Iris pigment epithelial cell (primary cell): Measurements from ENCODE around the gene PDRG1.
"Not testable (repeated sequence)": the region's sequence is repeated elsewhere in the genome, so short reads cannot be mapped to it uniquely, and the experiment has no call there.

Experiments
- DNase-seq: peaks from one replicate; pipeline ENCODE4 v3.0.0-alpha.2; 2011; ENCODE audit warnings: low read depth

Gene PDRG1

GRCh38 chr20:31926493-31926892 is 25.4 kb downstream of the PDRG1 start:
- DNase-seq: no peak

GRCh38 chr20:31925631-31926030 is 26.2 kb downstream of the PDRG1 start:
- no peak for DNase-seq

- no peak for DNase-seq
These were observed 27.3 kb downstream of the PDRG1 start for GRCh38 chr20:31924561-31924960.

- DNase-seq: no peak
These were observed 28.2 kb downstream of the PDRG1 start for GRCh38 chr20:31923388-31924331.

- DNase-seq: no peak
These were observed 29.3 kb downstream of the PDRG1 start for GRCh38 chr20:31922588-31922987.

GRCh38 chr20:31922181-31922580 is 29.7 kb downstream of the PDRG1 start:
- no peak for DNase-seq

GRCh38 chr20:31921480-31921879 is 30.4 kb downstream of the PDRG1 start:
- not testable (repeated sequence) for DNase-seq

GRCh38 chr20:31920275-31920855 is 31.5 kb downstream of the PDRG1 start:
- no peak for DNase-seq

GRCh38 chr20:31919410-31920155 is 32.3 kb downstream of the PDRG1 start:
- no peak for DNase-seq

GRCh38 chr20:31918466-31919105 is 33.3 kb downstream of the PDRG1 start:
- DNase-seq: peak; percentile 40

GRCh38 chr20:31917962-31918412 is 33.9 kb downstream of the PDRG1 start:
- DNase-seq: not testable (repeated sequence)

- no peak for DNase-seq
These were observed 35.1 kb downstream of the PDRG1 start for GRCh38 chr20:31916708-31917107.

- no peak for DNase-seq
These were observed 36.2 kb downstream of the PDRG1 start for GRCh38 chr20:31915491-31916280.

- no peak for DNase-seq
These were observed 37.7 kb downstream of the PDRG1 start for GRCh38 chr20:31914170-31914569.

- DNase-seq: no peak
These were observed 38.3 kb downstream of the PDRG1 start for GRCh38 chr20:31913431-31914157.

GRCh38 chr20:31910071-31910803 is 41.6 kb downstream of the PDRG1 start:
- DNase-seq: no peak

GRCh38 chr20:31909253-31910070 is 42.4 kb downstream of the PDRG1 start:
- DNase-seq: no peak

- DNase-seq: no peak
These were observed 43.4 kb downstream of the PDRG1 start for GRCh38 chr20:31908424-31908823.

- no peak for DNase-seq
These were observed 43.8 kb downstream of the PDRG1 start for GRCh38 chr20:31908016-31908415.
